Measurements from ENCODE around the gene CDHR3. TPM values are rescaled to one million over a fixed set of nuclear protein-coding genes. Genes with fewer than 3 reads are reported as not detected.

The CDHR3 gene
- polyA plus RNA-seq, 1 experiment, result 1.9 TPM

DNA sequence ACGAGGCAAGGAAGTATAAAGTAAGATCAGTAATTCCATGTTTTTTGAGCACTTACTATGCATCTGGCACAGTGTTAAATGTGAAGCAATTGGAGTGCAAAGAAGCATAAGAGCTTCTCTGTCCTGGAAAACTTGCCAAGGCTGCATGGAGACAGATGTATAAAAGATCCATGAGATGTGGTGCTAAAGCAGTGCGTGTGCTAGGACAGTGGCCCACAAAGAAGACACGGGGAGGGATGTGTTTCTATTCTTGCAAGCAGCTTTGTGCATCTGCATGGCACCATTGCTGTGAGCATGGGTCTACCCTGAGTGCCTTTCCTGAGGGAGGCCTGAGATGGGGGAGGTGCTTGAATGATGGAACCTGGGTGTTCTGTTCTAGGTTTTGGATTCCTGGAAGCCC is 5.1 kb upstream of the CDHR3 start:
- CTCF ChIA-PET, result interaction anchor here (1.1 kb wide), 1 partner anchor 14 kb away, joined by 3 read pairs; no protein-coding TSS in a partner anchor

DNA sequence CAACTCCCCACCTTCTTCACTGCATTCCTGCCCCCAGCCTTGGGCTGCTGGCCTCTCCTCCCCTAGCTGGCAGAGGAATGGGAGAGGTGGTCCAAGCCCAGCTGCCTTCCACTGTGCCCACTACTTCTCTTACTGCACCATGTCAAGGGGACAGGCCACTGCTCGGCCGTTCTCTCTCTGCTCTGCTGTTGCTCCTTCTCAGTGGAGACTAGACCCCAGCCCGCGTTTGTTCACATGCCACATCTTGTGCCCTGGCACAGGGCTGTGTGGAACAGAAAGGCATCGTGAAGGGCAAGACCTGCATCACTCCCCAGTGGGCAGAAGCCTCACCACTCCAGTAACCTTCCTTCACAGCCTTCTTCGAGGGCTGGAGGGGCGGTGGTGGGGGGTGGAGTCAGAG is 711 bp upstream of the CDHR3 start:
- POLR2A ChIA-PET, result no interaction called here
- Histone ChIP-seq H3K27ac (ENCODE audit: low read depth, low read length) (no peak overlapping the region), H3K4me3 (ENCODE audit: low read depth, low read length) (no peak overlapping the region), H3K27me3 (ENCODE audit: control insufficient read depth, insufficient read depth, low read length) (peaks cover 18% of the 10 kb centered on the region), H3K9me3 (ENCODE audit: control insufficient read depth, insufficient read depth, low read length) (no peaks in the 10 kb centered on the region; the same call in 1 of the 2 replicates)
- TF ChIP-seq, protein P1, sequence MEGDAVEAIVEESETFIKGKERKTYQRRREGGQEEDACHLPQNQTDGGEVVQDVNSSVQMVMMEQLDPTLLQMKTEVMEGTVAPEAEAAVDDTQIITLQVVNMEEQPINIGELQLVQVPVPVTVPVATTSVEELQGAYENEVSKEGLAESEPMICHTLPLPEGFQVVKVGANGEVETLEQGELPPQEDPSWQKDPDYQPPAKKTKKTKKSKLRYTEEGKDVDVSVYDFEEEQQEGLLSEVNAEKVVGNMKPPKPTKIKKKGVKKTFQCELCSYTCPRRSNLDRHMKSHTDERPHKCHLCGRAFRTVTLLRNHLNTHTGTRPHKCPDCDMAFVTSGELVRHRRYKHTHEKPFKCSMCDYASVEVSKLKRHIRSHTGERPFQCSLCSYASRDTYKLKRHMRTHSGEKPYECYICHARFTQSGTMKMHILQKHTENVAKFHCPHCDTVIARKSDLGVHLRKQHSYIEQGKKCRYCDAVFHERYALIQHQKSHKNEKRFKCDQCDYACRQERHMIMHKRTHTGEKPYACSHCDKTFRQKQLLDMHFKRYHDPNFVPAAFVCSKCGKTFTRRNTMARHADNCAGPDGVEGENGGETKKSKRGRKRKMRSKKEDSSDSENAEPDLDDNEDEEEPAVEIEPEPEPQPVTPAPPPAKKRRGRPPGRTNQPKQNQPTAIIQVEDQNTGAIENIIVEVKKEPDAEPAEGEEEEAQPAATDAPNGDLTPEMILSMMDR (IDR thresholded peaks at IDR 0.05; ENCODE audit: low read depth, low read length), result no peak
- CTCF ChIA-PET, result no interaction called here
- DNase-seq (ENCODE audit: low read depth, low spot score), result no peak

More for the DNA sequence above, 5.1 kb upstream of the CDHR3 start:
- no peak overlapping the region for H3K27ac ChIP-seq (ENCODE audit: low read depth, low read length)
- peaks cover 14% of the 10 kb centered on the region for H3K27me3 ChIP-seq (ENCODE audit: control insufficient read depth, insufficient read depth, low read length)
- DNase-seq (ENCODE audit: low read depth, low spot score), result no peak
- H3K9me3 ChIP-seq (ENCODE audit: control insufficient read depth, insufficient read depth, low read length), result peaks cover 12% of the 10 kb centered on the region
- no peak overlapping the region for H3K4me3 ChIP-seq (ENCODE audit: low read depth, low read length)
- TF ChIP-seq, protein P1 (IDR thresholded peaks at IDR 0.05; ENCODE audit: low read depth, low read length), result no peak
- POLR2A ChIA-PET, result no interaction called here

DNA sequence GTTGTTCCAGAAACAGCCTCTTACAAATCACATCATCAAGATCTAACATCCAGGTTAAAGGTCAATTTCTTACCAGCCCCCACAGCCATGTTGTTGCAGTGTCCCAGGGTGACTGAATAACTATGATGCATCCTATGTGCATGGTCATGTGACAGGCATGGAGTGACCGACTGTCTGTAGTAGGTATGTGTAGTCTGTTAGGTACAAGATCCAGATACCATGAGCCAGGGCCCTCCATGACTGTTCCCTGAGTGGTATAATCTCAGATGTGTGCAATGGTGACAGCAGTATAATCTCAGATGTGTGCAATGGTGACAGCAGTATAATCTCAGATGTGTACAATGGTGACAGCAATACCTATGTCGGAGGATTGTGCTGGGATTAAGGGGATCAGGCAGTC is 8.8 kb downstream of the CDHR3 start:
- H3K4me3 ChIP-seq (ENCODE audit: low read depth, low read length), result no peak overlapping the region
- no peak overlapping the region for H3K27ac ChIP-seq (ENCODE audit: low read depth, low read length)
- no peaks in the 10 kb centered on the region for H3K9me3 ChIP-seq (ENCODE audit: control insufficient read depth, insufficient read depth, low read length)
- DNase-seq (ENCODE audit: low read depth, low spot score), result no peak
- POLR2A ChIA-PET, result no interaction called here
- CTCF ChIA-PET, result interaction anchor here (0.6 to 1.1 kb wide), 2 partner anchors 14 to 71 kb away, joined by 3 to 4 read pairs; no protein-coding TSS in a partner anchor
- TF ChIP-seq, protein P1 (IDR thresholded peaks at IDR 0.05; ENCODE audit: low read depth, low read length), result no peak
- H3K27me3 ChIP-seq (ENCODE audit: control insufficient read depth, insufficient read depth, low read length), result peaks cover 17% of the 10 kb centered on the region

DNA sequence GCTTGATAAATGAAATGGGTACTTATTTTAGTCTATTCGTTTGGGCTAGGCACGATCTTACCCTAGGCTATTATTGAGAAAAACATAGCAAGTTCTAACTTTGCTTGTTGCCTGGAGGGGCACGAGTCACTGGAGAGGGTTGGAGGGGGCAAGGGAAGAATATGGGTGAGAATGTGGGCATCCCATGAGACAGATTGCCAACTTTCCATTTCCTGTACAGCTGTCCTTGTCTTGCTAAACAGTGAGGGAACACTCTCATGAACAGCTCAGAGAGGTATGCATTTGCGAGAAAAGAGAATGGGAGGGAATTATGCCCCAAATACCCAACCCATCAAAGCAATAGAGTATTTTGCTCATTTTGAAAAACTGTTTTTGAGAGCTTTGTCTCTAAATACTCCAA is 9.2 kb downstream of the CDHR3 start:
- H3K9me3 ChIP-seq (ENCODE audit: control insufficient read depth, insufficient read depth, low read length), result no peaks in the 10 kb centered on the region
- TF ChIP-seq, protein P1 (IDR thresholded peaks at IDR 0.05; ENCODE audit: low read depth, low read length), result no peak
- H3K27ac ChIP-seq (ENCODE audit: low read depth, low read length), result no peak overlapping the region
- ChIA-PET CTCF (interaction anchor here (0.6 to 1.1 kb wide), 2 partner anchors 15 to 71 kb away, joined by 3 to 4 read pairs; no protein-coding TSS in a partner anchor), POLR2A (no interaction called here)
- H3K4me3 ChIP-seq (ENCODE audit: low read depth, low read length), result no peak overlapping the region
- H3K27me3 ChIP-seq (ENCODE audit: control insufficient read depth, insufficient read depth, low read length), result peaks cover 17% of the 10 kb centered on the region
- no peak for DNase-seq (ENCODE audit: low read depth, low spot score)

DNA sequence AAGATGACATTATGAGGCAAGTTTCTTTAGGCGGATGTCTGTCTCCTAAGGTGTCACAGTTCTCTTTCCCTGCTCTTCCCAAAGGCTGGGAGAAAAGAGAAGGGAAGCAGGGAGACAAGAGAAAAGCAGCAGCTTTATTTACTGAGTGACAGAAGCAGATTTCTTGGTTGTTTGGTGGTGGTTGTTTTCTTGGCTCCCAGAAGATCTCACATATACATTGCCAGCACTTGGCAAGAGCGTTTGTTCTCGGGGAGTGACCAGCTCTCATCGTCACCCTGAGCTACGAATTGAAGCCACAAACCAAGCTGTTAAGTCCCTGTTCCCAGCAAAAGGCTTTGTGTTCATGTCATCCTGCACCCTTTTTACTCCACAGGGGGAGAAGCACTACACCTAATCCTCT is 11.4 kb downstream of the CDHR3 start:
- Histone ChIP-seq H3K27me3 (ENCODE audit: control insufficient read depth, insufficient read depth, low read length) (peaks cover 20% of the 10 kb centered on the region), H3K4me3 (ENCODE audit: low read depth, low read length) (no peak overlapping the region), H3K27ac (ENCODE audit: low read depth, low read length) (no peak overlapping the region), H3K9me3 (ENCODE audit: control insufficient read depth, insufficient read depth, low read length) (no peaks in the 10 kb centered on the region)
- CTCF ChIA-PET, result interaction anchor here (0.6 to 1.1 kb wide), 2 partner anchors 27 to 214 kb away, joined by 3 to 4 read pairs; no protein-coding TSS in a partner anchor
- no peak for DNase-seq (ENCODE audit: low read depth, low spot score)
- POLR2A ChIA-PET, result no interaction called here
- TF ChIP-seq, protein P1 (IDR thresholded peaks at IDR 0.05; ENCODE audit: low read depth, low read length), result no peak

Measured in AG04450 (cell line).